GM19463 (cell line): ENCODE results near the gene RNF38.
"Not testable (repeated sequence)": the region's sequence is repeated elsewhere in the genome, so short reads cannot be mapped to it uniquely, and the experiment has no call there.

Source experiments
- ATAC-seq: cut with Tn5 transposase; IDR thresholded peaks from one replicate; pipeline ENCODE4 v1.9.1; 2021; ENCODE audit warnings: mild to moderate bottlenecking, moderate library complexity; ENCODE audit not compliant: unreplicated experiment

RNF38 gene

GRCh38 chr9:36336131-36336907 lies 63.8 kb downstream of the RNF38 start:
- ATAC-seq, result no peak

GRCh38 chr9:36332006-36332405 lies 68.1 kb downstream of the RNF38 start:
- no peak for ATAC-seq

GRCh38 chr9:36328798-36329411 lies 71.2 kb downstream of the RNF38 start:
- no peak for ATAC-seq

- no peak for ATAC-seq
Observed at GRCh38 chr9:36325081-36325828, 74.8 kb downstream of the RNF38 start.

GRCh38 chr9:36323926-36324325 lies 76.1 kb downstream of the RNF38 start:
- no peak for ATAC-seq

- ATAC-seq, result no peak
Observed at GRCh38 chr9:36322462-36322861, 77.6 kb downstream of the RNF38 start.

- ATAC-seq, result not testable (repeated sequence)
Observed at GRCh38 chr9:36321903-36322302, 78.2 kb downstream of the RNF38 start.

GRCh38 chr9:36320466-36320865 lies 79.6 kb downstream of the RNF38 start:
- no peak for ATAC-seq

- ATAC-seq, result no peak
Observed at GRCh38 chr9:36319806-36320205, 80.3 kb downstream of the RNF38 start.

- no peak for ATAC-seq
Observed at GRCh38 chr9:36319183-36319582, 80.9 kb downstream of the RNF38 start.

- no peak for ATAC-seq
Observed at GRCh38 chr9:36318212-36318802, 81.8 kb downstream of the RNF38 start.

GRCh38 chr9:36317766-36318165 lies 82.3 kb downstream of the RNF38 start:
- ATAC-seq, result no peak

- ATAC-seq, result no peak
Observed at GRCh38 chr9:36316611-36317317, 83.3 kb downstream of the RNF38 start.

- ATAC-seq, result no peak
Observed at GRCh38 chr9:36316049-36316448, 84.0 kb downstream of the RNF38 start.

- no peak for ATAC-seq
Observed at GRCh38 chr9:36315283-36315682, 84.8 kb downstream of the RNF38 start.

- ATAC-seq, result no peak
Observed at GRCh38 chr9:36314740-36315139, 85.3 kb downstream of the RNF38 start.

GRCh38 chr9:36306471-36307306 lies 93.4 kb downstream of the RNF38 start:
- no peak for ATAC-seq

- not testable (repeated sequence) for ATAC-seq
Observed at GRCh38 chr9:36304366-36304765, 95.7 kb downstream of the RNF38 start.

- ATAC-seq, result no peak
Observed at GRCh38 chr9:36301227-36301626, 98.8 kb downstream of the RNF38 start.

GRCh38 chr9:36298566-36298965 lies 101.5 kb downstream of the RNF38 start:
- ATAC-seq, result no peak
